GM23248 (cell line): ENCODE results near the gene LRRC8E. TPM values are rescaled to one million over a fixed set of nuclear protein-coding genes. Genes with fewer than 3 reads are reported as not detected.
"Not testable (repeated sequence)": the region's sequence is repeated elsewhere in the genome, so short reads cannot be mapped to it uniquely, and the experiment has no call there.

Source experiments
- DNase-seq: peaks from one replicate; pipeline ENCODE4 v3.0.0-alpha.2; 2015
- H2AFZ ChIP-seq: fragments of 200-600 bp; sonication (generic); 2 replicates; pipeline ENCODE4 v1.6.1; 2016; ENCODE audit warnings: antibody characterized with exemption
- H3F3A ChIP-seq: fragments of 200-600 bp; sonication (generic); 2 replicates; pipeline ENCODE4 v1.6.1; 2016; ENCODE audit warnings: mild to moderate bottlenecking, antibody characterized with exemption, mixed run types; ENCODE audit not compliant: insufficient read depth
- H3K27ac ChIP-seq: fragments of 200-600 bp; sonication (generic); 2 replicates; pipeline ENCODE4 v1.5.1; 2016; ENCODE audit warnings: mild to moderate bottlenecking
- H3K27me3 ChIP-seq: fragments of 200-600 bp; sonication (generic); replicated peaks from 2 replicates; pipeline ENCODE4 v1.6.1; 2016; ENCODE audit warnings: mild to moderate bottlenecking; ENCODE audit not compliant: insufficient read depth
- H3K36me3 ChIP-seq: fragments of 200-600 bp; sonication (generic); 2 replicates; pipeline ENCODE4 v1.6.1; 2016; ENCODE audit warnings: low read depth, mild to moderate bottlenecking
- H3K4me1 ChIP-seq: fragments of 200-600 bp; sonication (generic); 2 replicates; pipeline ENCODE4 v1.6.1; 2016; ENCODE audit warnings: mild to moderate bottlenecking; ENCODE audit not compliant: insufficient read depth
- H3K4me2 ChIP-seq: fragments of 200-600 bp; sonication (generic); one replicate; pipeline ENCODE4 v1.6.1; 2016; ENCODE audit warnings: mild to moderate bottlenecking; ENCODE audit not compliant: unreplicated experiment
- H3K4me3 ChIP-seq: fragments of 200-600 bp; sonication (generic); 2 replicates; pipeline ENCODE4 v1.5.1; 2016; ENCODE audit warnings: mild to moderate bottlenecking
- H3K79me2 ChIP-seq: fragments of 200-600 bp; sonication (generic); 2 replicates; pipeline ENCODE4 v1.6.1; 2016; ENCODE audit warnings: mild to moderate bottlenecking; ENCODE audit not compliant: insufficient read depth
- H3K9ac ChIP-seq: fragments of 200-600 bp; sonication (generic); 2 replicates; pipeline ENCODE4 v1.6.1; 2016; ENCODE audit warnings: mild to moderate bottlenecking
- H3K9me2 ChIP-seq: fragments of 200-600 bp; sonication (generic); 2 replicates; pipeline ENCODE4 v1.6.1; 2016; ENCODE audit warnings: mixed run types, mild to moderate bottlenecking, moderate library complexity; ENCODE audit not compliant: insufficient read depth
- H3K9me3 ChIP-seq: fragments of 200-600 bp; sonication (generic); one replicate; pipeline ENCODE4 v1.6.1; 2017; ENCODE audit warnings: low read depth
- H4K20me1 ChIP-seq: fragments of 200-600 bp; sonication (generic); 2 replicates; pipeline ENCODE4 v1.6.0; 2016; ENCODE audit not compliant: insufficient read depth
- EZH2 ChIP-seq: fragments of 200-600 bp; sonication (generic); IDR thresholded peaks from 2 replicates; pipeline ENCODE4 v1.6.1; 2018; ENCODE audit warnings: antibody characterized with exemption, mild to moderate bottlenecking; ENCODE audit not compliant: insufficient read depth, poor library complexity, severe bottlenecking
- EZH2phosphoT487 ChIP-seq: fragments of 200-600 bp; sonication (generic); IDR thresholded peaks from 2 replicates; pipeline ENCODE4 v1.6.1; 2018; ENCODE audit warnings: antibody characterized with exemption, moderate library complexity, mild to moderate bottlenecking, low read depth; ENCODE audit not compliant: insufficient read depth
- WGBS, 2 experiments: methylation state at CpG; one replicate each; pipeline ENCODE4 v1.1.6; 2015 to 2017; ENCODE audit warnings: low lambda C conversion rate in 2 of 2, low coverage in 1 of 2; ENCODE audit errors: missing lambda C conversion rate in 2 of 2; 5-methylcytosine and 5-hydroxymethylcytosine counted together
- in situ Hi-C: fragments of 300-500 bp; cut with MboI; formaldehyde crosslinking; loops from 2 replicates; pipeline ENCODE4 v1.15.0; 2020
- polyA plus RNA-seq: library from polyadenylated mRNA; unstranded; fragments of >200 nt; fragmentation: Nextera tagmentation; extraction: Ambion mirVana; gene quantifications from 2 replicates; pipeline ENCODE4 v1.2.1, GENCODE V29; 2016
- total RNA-seq: library from RNA; depleted of rRNA; stranded (reverse); fragments of >200 nt; shearing (Covaris generic); gene quantifications from 2 replicates; pipeline ENCODE4 v1.2.3, GENCODE V29; 2014

The LRRC8E gene
- total and polyA plus RNA-seq, 2 experiments from 2014 or later = 3.6 to 3.7 TPM

DNA sequence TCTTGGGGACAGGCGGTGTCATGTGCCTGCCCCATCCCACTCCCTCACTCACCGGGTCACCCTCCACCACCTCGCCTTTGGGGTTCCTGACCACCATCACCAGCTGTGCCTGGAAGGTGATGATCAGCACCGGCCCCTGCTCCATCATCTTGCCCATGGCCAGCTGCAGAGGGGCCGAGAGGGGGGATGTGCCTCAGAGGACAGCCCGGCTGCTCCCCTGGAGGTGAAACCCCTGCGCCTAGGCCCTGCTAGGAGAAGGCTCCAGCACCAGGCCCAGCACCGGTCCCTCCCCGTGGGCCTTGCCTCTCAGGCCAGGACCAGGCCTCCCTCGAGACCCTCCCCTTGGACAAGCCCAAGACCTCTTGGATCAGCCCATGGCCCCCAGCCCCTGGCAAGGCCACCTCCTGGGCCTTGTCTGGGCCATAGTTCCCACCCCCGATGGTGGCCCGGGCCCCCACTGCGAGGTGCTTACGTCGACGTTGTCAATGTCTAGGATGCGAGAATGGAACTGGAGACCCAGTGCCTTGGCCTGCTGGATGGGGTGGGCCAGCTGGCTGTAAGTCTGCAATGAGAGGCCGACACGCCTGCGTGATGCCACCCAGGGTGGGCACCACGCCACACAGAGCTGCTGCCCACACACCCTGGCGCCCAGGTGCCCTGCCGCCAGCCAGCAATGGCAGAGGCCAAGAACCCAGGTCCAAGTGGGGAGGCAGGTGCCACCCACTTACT, 39.5 kb downstream of the LRRC8E start:
- H4K20me1 ChIP-seq = no peaks in the 10 kb centered on the region
- peak overlapping the region; percentile 99 for H3K27ac ChIP-seq
- peaks cover 27% of the 10 kb centered on the region for H3F3A ChIP-seq
- H3K27me3 ChIP-seq = no peaks in the 10 kb centered on the region
- DNase-seq = no peak
- no peaks in the 10 kb centered on the region for H3K9me3 ChIP-seq
- peaks cover 9% of the 10 kb centered on the region; the same call in 1 of the 2 replicates for H3K79me2 ChIP-seq
- H3K4me1 ChIP-seq = peaks cover 26% of the 10 kb centered on the region
- no peak overlapping the region for H2AFZ ChIP-seq
- in situ Hi-C loops = no loop called here
- TF ChIP-seq EZH2 (no peak), EZH2phosphoT487 (no peak)
- 85 to 90% methylated on average over 22 to 23 of the region's 23 CpGs for WGBS, 2 experiments
- H3K4me2 ChIP-seq = peak overlapping the region; percentile 63
- H3K9me2 ChIP-seq = no peaks in the 10 kb centered on the region
- H3K9ac ChIP-seq = peak overlapping the region; percentile 87
- no peak overlapping the region for H3K4me3 ChIP-seq
- peaks cover 15% of the 10 kb centered on the region; the same call in 1 of the 2 replicates for H3K36me3 ChIP-seq

DNA sequence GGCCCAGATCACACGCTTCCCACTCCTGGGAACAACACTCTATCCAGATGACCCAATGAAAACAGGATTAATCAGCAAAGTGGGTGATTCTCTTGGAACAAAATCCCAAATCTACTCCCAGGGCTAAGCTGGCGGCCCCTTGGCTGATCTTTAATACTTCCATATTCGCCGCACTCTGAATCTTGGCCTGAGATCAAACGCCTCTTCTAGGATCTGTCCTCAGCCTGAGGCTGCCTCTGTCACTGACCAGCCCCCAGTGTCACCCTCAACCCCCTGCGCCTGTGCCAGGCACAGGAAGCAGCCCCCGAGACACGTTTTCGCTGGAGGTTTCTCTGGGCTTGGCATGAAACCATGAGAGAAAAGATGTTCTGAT, 40.0 kb downstream of the LRRC8E start:
- H3K36me3 ChIP-seq = peaks cover 15% of the 10 kb centered on the region; the same call in 1 of the 2 replicates
- H3F3A ChIP-seq = peaks cover 27% of the 10 kb centered on the region
- no peaks in the 10 kb centered on the region for H3K27me3 ChIP-seq
- H3K4me3 ChIP-seq = peak overlapping the region; percentile 51
- H3K9me3 ChIP-seq = no peaks in the 10 kb centered on the region
- no peaks in the 10 kb centered on the region for H3K9me2 ChIP-seq
- peak; percentile 54 for DNase-seq
- 0 out of 2 replicates have a peak, but pooled peaks cover 3% of the 10 kb centered on the region for H3K79me2 ChIP-seq
- H3K27ac ChIP-seq = peak overlapping the region; percentile 99
- no peaks in the 10 kb centered on the region for H4K20me1 ChIP-seq
- peak overlapping the region; percentile 87 for H3K9ac ChIP-seq
- in situ Hi-C loops = no loop called here
- H3K4me1 ChIP-seq = peaks cover 26% of the 10 kb centered on the region
- peak overlapping the region; percentile 63 for H3K4me2 ChIP-seq
- WGBS, 2 experiments = 24 to 37% methylated on average over 9 of the region's 9 CpGs
- H2AFZ ChIP-seq = no peak overlapping the region
- TF ChIP-seq EZH2phosphoT487 = no peak
- TF ChIP-seq EZH2 = no peak

DNA sequence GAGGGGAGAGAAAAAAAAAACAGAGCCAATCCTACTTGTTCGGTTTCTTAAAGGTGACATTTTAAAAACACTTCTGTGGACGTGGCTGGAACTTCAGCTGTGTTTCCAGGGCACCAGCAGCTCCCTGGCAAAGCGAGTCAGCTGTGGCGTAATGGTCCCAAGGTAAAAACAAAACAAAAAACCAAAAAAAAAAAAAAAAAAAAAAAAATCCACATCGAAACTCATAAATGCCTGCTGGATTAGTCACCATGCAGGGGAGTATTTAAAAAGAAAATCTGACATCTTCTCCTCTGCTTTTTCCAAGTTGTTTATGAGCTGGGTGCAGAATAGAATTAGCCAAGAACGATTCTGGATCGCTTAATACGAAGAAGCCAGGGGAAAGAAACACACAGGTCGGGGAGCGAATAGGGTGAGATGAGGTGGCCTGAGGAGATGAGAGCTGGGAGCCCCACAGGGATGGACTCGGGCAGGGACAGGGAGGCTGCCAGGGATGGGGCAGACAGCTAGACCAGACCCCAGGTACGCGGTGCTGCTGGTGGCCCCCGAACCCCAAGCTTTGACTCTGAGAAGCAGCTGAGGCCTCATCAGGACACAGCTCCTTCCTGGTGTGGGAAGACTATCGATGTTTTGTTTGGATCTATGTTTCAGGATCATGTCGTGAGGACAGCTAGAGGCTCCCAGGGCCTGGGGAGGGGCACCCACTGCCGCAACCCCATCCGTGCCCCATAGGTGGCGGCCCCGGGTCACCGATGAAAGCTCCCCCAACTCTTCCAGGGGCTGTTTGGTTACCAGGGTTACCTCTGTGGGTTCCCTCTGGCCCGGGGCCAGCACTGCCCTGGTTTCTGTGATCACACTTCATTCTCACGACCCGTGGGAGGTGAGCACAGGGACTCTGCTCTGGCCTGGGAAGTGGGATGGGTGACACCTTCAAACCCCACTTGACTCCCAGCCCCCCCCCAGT, 40.7 kb downstream of the LRRC8E start:
- no peak for TF ChIP-seq EZH2
- TF ChIP-seq EZH2phosphoT487 = no peak
- Histone ChIP-seq H2AFZ (no peak overlapping the region), H3F3A (peaks cover 27% of the 10 kb centered on the region), H3K9me2 (no peaks in the 10 kb centered on the region), H3K4me3 (peak overlapping the region; percentile 51), H3K9ac (peak overlapping the region; percentile 87), H4K20me1 (no peaks in the 10 kb centered on the region), H3K4me1 (peaks cover 26% of the 10 kb centered on the region), H3K27me3 (no peaks in the 10 kb centered on the region), H3K27ac (peak overlapping the region; percentile 99), H3K36me3 (peaks cover 21% of the 10 kb centered on the region; the same call in 1 of the 2 replicates), H3K79me2 (no peaks in the 10 kb centered on the region), H3K9me3 (no peaks in the 10 kb centered on the region), H3K4me2 (peak overlapping the region; percentile 63)
- DNase-seq = peak; percentile 92
- 21 to 25% methylated on average over 23 to 24 of the region's 24 CpGs for WGBS, 2 experiments
- in situ Hi-C loops = no loop called here

DNA sequence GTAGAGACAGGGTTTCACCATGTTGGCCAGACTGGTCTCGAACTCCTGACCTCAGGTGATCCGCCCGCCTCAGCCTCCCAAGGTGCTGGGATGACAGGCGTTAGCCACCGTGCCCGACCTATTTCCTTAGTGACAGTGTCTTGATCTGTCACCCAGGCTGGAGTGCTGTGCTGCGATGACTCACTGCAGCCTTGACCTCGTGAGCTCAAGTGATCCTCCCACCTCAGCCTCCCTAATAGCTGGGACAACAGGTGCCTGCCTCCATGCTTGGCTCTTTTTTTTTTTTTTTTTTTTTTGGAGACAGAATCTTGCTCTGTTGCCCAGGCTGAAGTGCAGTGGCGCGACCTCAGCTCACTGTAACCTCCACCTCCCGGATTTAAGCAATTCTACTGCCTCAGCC, 41.7 kb downstream of the LRRC8E start:
- H3K9ac ChIP-seq = peak overlapping the region; percentile 87
- H3K4me2 ChIP-seq, H3K9me2 ChIP-seq, H3K4me3 ChIP-seq, DNase-seq, H4K20me1 ChIP-seq, H3K79me2 ChIP-seq, in situ Hi-C loops, H3K27me3 ChIP-seq, H3K9me3 ChIP-seq, H2AFZ ChIP-seq: not testable (repeated sequence)
- H3K27ac ChIP-seq = peak overlapping the region; percentile 99
- 88 to 90% methylated on average over 8 to 11 of the region's 11 CpGs for WGBS, 2 experiments
- H3F3A ChIP-seq = peaks cover 27% of the 10 kb centered on the region
- H3K36me3 ChIP-seq = peaks cover 22% of the 10 kb centered on the region; the same call in 1 of the 2 replicates
- peaks cover 26% of the 10 kb centered on the region for H3K4me1 ChIP-seq
